ENCODE data around the gene IGF1R. TPM values are rescaled to one million over a fixed set of nuclear protein-coding genes. Genes with fewer than 3 reads are reported as not detected.
A peak's percentile ranks its signal among the peaks of the same experiment; 100 is the strongest.

The IGF1R gene
- total RNA-seq, 1 donor from 2014 or later = 151 TPM

DNA sequence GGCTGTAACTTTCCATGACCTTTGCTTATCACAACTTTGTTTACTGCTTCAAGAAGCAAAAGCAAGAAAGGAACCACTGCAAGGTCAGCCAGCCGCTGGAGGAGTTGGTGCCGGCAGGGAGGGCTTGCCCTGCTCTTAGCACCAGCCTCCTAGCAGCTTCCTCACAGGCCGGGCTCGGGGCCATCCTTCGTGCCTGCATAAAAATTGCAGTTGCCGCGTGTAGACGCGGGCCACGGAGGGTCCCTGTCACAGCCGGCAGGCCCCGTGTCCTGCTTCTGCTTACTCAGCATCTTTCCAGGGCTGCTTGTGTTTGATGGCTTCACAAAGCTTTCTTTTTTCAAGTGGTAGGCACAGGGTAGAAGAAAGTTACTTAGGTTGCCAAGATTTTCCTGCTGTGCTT, 274.8 kb downstream of the IGF1R start:
- peak overlapping the region; percentile 77 to 80 for H3K27ac ChIP-seq
- no peak for DNase-seq (ENCODE audit: low spot score in 2 of 2)
- H3K36me3 ChIP-seq = peaks cover 44 to 67% of the 10 kb centered on the region in 2 donors
- no peak overlapping the region for H3K4me3 ChIP-seq
- H3K4me1 ChIP-seq = peaks cover 4 to 37% of the 10 kb centered on the region in 2 donors
- H3K27me3 ChIP-seq = no peaks in the 10 kb centered on the region
- TF ChIP-seq, protein P1, sequence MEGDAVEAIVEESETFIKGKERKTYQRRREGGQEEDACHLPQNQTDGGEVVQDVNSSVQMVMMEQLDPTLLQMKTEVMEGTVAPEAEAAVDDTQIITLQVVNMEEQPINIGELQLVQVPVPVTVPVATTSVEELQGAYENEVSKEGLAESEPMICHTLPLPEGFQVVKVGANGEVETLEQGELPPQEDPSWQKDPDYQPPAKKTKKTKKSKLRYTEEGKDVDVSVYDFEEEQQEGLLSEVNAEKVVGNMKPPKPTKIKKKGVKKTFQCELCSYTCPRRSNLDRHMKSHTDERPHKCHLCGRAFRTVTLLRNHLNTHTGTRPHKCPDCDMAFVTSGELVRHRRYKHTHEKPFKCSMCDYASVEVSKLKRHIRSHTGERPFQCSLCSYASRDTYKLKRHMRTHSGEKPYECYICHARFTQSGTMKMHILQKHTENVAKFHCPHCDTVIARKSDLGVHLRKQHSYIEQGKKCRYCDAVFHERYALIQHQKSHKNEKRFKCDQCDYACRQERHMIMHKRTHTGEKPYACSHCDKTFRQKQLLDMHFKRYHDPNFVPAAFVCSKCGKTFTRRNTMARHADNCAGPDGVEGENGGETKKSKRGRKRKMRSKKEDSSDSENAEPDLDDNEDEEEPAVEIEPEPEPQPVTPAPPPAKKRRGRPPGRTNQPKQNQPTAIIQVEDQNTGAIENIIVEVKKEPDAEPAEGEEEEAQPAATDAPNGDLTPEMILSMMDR (IDR thresholded peaks at IDR 0.05) = no peak
- H3K9me3 ChIP-seq = no peaks in the 10 kb centered on the region
- intact Hi-C loops (cut with DNase I) = loop anchor here (10.0 kb wide), 1 partner anchor 408 kb away; no protein-coding TSS in a partner anchor

- H3K36me3 ChIP-seq = peaks cover 40 to 67% of the 10 kb centered on the region in 2 donors
- DNase-seq (ENCODE audit: low spot score in 2 of 2) = no peak
- no peak overlapping the region for H3K4me3 ChIP-seq
- no peaks in the 10 kb centered on the region for H3K27me3 ChIP-seq
- H3K27ac ChIP-seq = peak overlapping the region; percentile 77 to 80
- no peaks in the 10 kb centered on the region for H3K9me3 ChIP-seq
- peaks cover 4 to 37% of the 10 kb centered on the region in 2 donors for H3K4me1 ChIP-seq
- intact Hi-C loops (cut with DNase I) = loop anchor here (10.0 kb wide), 1 partner anchor 409 kb away; no protein-coding TSS in a partner anchor
- TF ChIP-seq, protein P1 (IDR thresholded peaks at IDR 0.05) = no peak
These were observed 275.2 kb downstream of the IGF1R start for GRCh38 chr15:98923579-98923978.

DNA sequence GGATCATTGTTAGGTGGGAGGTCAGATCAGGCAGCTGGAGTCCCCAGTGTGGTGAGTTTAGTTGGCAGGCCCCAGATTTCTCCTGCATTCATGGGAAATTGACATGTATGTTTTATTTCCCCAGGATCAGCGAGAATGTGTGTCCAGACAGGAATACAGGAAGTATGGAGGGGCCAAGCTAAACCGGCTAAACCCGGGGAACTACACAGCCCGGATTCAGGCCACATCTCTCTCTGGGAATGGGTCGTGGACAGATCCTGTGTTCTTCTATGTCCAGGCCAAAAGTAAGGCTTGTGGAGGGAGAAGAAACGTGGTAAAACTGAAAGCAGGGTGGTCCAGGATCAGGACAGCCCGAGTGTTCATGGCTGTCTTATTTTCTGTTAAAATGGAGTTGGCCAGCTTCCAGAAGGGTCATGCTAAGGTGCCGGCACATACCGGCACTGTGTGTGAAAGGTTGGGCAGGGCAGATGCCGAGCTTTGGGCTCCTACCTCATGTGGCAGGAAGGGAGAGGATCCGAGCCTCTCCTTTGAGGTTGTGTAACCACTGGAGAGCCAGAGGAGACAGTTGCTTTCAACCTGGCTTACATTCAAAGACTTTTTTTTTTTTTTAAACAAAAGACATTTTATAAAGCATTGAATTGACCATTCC, 276.2 kb downstream of the IGF1R start:
- H3K27me3 ChIP-seq = no peaks in the 10 kb centered on the region
- TF ChIP-seq, protein P1 (IDR thresholded peaks at IDR 0.05) = no peak
- H3K9me3 ChIP-seq = no peaks in the 10 kb centered on the region
- H3K27ac ChIP-seq = peak overlapping the region; percentile 77 to 80
- H3K4me1 ChIP-seq = peaks cover 4 to 35% of the 10 kb centered on the region in 2 donors
- no peak for DNase-seq (ENCODE audit: low spot score in 2 of 2)
- H3K36me3 ChIP-seq = peaks cover 33 to 69% of the 10 kb centered on the region in 2 donors
- intact Hi-C loops (cut with DNase I) = loop anchor here (10.0 kb wide), 1 partner anchor 410 kb away; no protein-coding TSS in a partner anchor
- no peak overlapping the region for H3K4me3 ChIP-seq

DNA sequence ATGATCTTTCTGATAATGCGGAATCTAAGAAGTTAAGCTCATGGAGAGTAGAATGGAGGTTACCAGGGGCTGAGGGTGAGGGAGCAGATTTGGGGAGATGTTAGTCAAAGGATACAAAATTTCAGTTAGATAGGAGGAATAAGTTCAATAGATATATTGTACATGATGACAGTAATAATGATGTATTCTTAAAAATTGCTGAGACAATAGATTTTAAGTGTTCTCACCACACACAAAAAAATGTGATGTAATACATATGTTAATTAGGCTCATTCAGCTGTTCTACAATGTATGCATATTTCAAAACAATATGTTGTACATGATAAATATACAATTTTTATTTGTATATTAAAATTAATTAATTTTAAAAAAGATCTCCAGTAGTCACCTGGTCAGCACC, 277.9 kb downstream of the IGF1R start:
- intact Hi-C loops (cut with DNase I) = loop anchor here (10.0 kb wide), 1 partner anchor 411 kb away; no protein-coding TSS in a partner anchor
- H3K9me3 ChIP-seq = no peaks in the 10 kb centered on the region
- H3K36me3 ChIP-seq = peaks cover 40 to 74% of the 10 kb centered on the region in 2 donors
- DNase-seq (ENCODE audit: low spot score in 2 of 2) = no peak
- H3K4me3 ChIP-seq = no peak overlapping the region
- TF ChIP-seq, protein P1 (IDR thresholded peaks at IDR 0.05) = no peak
- peak overlapping the region in 1 of 2 donors; percentile 70 for H3K27ac ChIP-seq
- peaks cover 4 to 32% of the 10 kb centered on the region in 2 donors for H3K4me1 ChIP-seq
- no peaks in the 10 kb centered on the region for H3K27me3 ChIP-seq

GRCh38 chr15:98927022-98927421, 278.7 kb downstream of the IGF1R start:
- no peak overlapping the region for H3K4me3 ChIP-seq
- TF ChIP-seq, protein P1 (IDR thresholded peaks at IDR 0.05) = no peak

More at GRCh38 chr15:98927022-98927421, 278.7 kb downstream of the IGF1R start:
- DNase-seq (ENCODE audit: low spot score in 2 of 2) = no peak
- peaks cover 32 to 73% of the 10 kb centered on the region in 2 donors for H3K36me3 ChIP-seq
- no peaks in the 10 kb centered on the region for H3K27me3 ChIP-seq
- intact Hi-C loops (cut with DNase I) = loop anchor here (10.0 kb wide), 1 partner anchor 412 kb away; no protein-coding TSS in a partner anchor
- peaks cover 4 to 32% of the 10 kb centered on the region in 2 donors for H3K4me1 ChIP-seq
- peak overlapping the region; percentile 64 to 70 for H3K27ac ChIP-seq
- no peaks in the 10 kb centered on the region for H3K9me3 ChIP-seq

All from ascending aorta (tissue), 2 donors.